Stomach (tissue), 9 donors: ENCODE measurements around the gene CWC25. TPM values are rescaled to one million over a fixed set of nuclear protein-coding genes. Genes with fewer than 3 reads are reported as not detected.

ENCODE experiments used
- DNase-seq, 2 donors: peaks; one replicate each; pipeline versions ENCODE4 v3.0.0 to v3.0.0-alpha.2; 2013 to 2019
- H3K27ac ChIP-seq, 5 donors: fragments of 200-600 bp in 4 of 5; sonication (generic) in 4 of 5; one replicate each; pipeline ENCODE4 v1.5.1; 2013 to 2019; ENCODE audit warnings: mild to moderate bottlenecking in 1 of 5, moderate library complexity in 1 of 5
- H3K27me3 ChIP-seq, 3 donors: fragments of 200-600 bp; sonication (generic); one replicate each; pipeline ENCODE4 v1.5.1; 2017 to 2019; ENCODE audit warnings: mixed run types in 1 of 3
- H3K36me3 ChIP-seq, 4 donors: fragments of 200-600 bp; sonication (generic); 1 replicate in 3 of 4; 2 replicates in 1 of 4; pipeline ENCODE4 v1.5.1; 2016 to 2019
- H3K4me1 ChIP-seq, 4 donors: fragments of 200-600 bp; sonication (generic); one replicate each; pipeline ENCODE4 v1.5.1; 2016 to 2019
- H3K4me3 ChIP-seq, 4 donors: fragments of 200-600 bp; sonication (generic) in 3 of 4; one replicate each; pipeline ENCODE4 v1.5.1; 2016 to 2019; ENCODE audit warnings: mild to moderate bottlenecking in 1 of 4
- H3K9me3 ChIP-seq, 4 donors: fragments of 200-600 bp; sonication (generic); one replicate each; pipeline ENCODE4 v1.5.1; 2016 to 2019
- CTCF ChIP-seq, 7 experiments: fragments of 450-650 bp in 4 of 7; fragments of 200-600 bp in 3 of 7; sonication (generic) in 3 of 7; IDR thresholded peaks; one replicate each; pipeline ENCODE4 v1.5.1; 2016 to 2019; ENCODE audit warnings: antibody characterized with exemption in 7 of 7, control low read depth in 2 of 7, mild to moderate bottlenecking in 1 of 7
- EP300 ChIP-seq: sonication (generic); formaldehyde crosslinking; IDR thresholded peaks from one replicate; pipeline ENCODE4 v1.6.1; 2017; ENCODE audit warnings: antibody characterized with exemption
- POLR2A ChIP-seq, 4 donors: fragments of 450-650 bp; IDR thresholded peaks; one replicate each; pipeline ENCODE4 v1.6.1; 2016; ENCODE audit warnings: antibody characterized with exemption in 4 of 4, control low read depth in 2 of 4, mild to moderate bottlenecking in 1 of 4, moderate library complexity in 1 of 4
- POLR2AphosphoS5 ChIP-seq, 3 donors: sonication (generic); formaldehyde crosslinking; IDR thresholded peaks; one replicate each; pipeline ENCODE4 v1.6.1; 2016; ENCODE audit warnings: antibody characterized with exemption in 3 of 3
- WGBS, 5 donors: extraction: QIAGEN DNeasy Blood & Tissue Kit in 3 of 5; methylation state at CpG; one replicate each; pipeline versions ENCODE4 v1.1.5 to v1.1.7; 2013 to 2018; 5-methylcytosine and 5-hydroxymethylcytosine counted together
- intact Hi-C: fragments of 100-400 bp; cut with DNase I; formaldehyde crosslinking; loops from one replicate; pipeline ENCODE4 v1.15.1; 2023; ENCODE audit warnings: low total_unique reads
- polyA plus RNA-seq, 3 donors: library from polyadenylated mRNA; stranded (reverse); fragments of 200-250 nt; gene quantifications; one replicate each; pipeline ENCODE4 v1.2.3, GENCODE V29; 2013
- total RNA-seq, 5 donors: library from RNA; depleted of rRNA; stranded (reverse); fragments of >200 nt; gene quantifications; one replicate each; pipeline versions ENCODE4 v1.1.0 to v1.2.3, GENCODE V29; 2014 to 2016
- donor health status: healthy with polysubstance abuse.
- donor health status: Bipolar disorder and iron deficiency.
- donor health status: healthy.

The CWC25 gene
- total and polyA plus RNA-seq, 8 donors: 5.9 to 146 (median 29.9) TPM

- peaks cover 18 to 51% (median 35%) of the 10 kb centered on the region in 4 donors for H3K4me1 ChIP-seq
- peaks cover 48 to 63% (median 62%) of the 10 kb centered on the region in 4 donors for H3K36me3 ChIP-seq
- WGBS, 5 donors: 24 to 42% (median 33%) methylated on average over 2 of the region's 2 CpGs
- H3K4me3 ChIP-seq: peak overlapping the region; percentile 52 to 73 (median 66)
- peak overlapping the region in 3 of 5 donors; percentile 92 to 96 (median 95) for H3K27ac ChIP-seq
- no peaks in the 10 kb centered on the region for H3K27me3 ChIP-seq
- TF ChIP-seq POLR2A (IDR thresholded peaks at IDR 0.05): no peak
- TF ChIP-seq EP300: no peak
- TF ChIP-seq POLR2AphosphoS5 (IDR thresholded peaks at IDR 0.05): no peak
- TF ChIP-seq CTCF (IDR thresholded peaks at IDR 0.05): no peak
- DNase-seq: no peak
- H3K9me3 ChIP-seq: no peaks in the 10 kb centered on the region
- intact Hi-C loops: no loop called here
Measured at GRCh38 chr17:38851434-38851833, 26.3 kb upstream of the CWC25 start.

GRCh38 chr17:38850374-38850773 lies 25.3 kb upstream of the CWC25 start:
- peak overlapping the region in 1 of 4 donors; percentile 73 for H3K4me3 ChIP-seq
- no peak for TF ChIP-seq POLR2A (IDR thresholded peaks at IDR 0.05)
- no peak for TF ChIP-seq EP300
- TF ChIP-seq POLR2AphosphoS5 (IDR thresholded peaks at IDR 0.05): no peak
- no peaks in the 10 kb centered on the region for H3K9me3 ChIP-seq
- DNase-seq: no peak
- WGBS, 5 donors: 55 to 66% (median 63%) methylated on average over 7 of the region's 7 CpGs
- no peak overlapping the region for H3K27ac ChIP-seq
- no peaks in the 10 kb centered on the region for H3K27me3 ChIP-seq
- intact Hi-C loops: no loop called here
- peaks cover 48 to 65% (median 62%) of the 10 kb centered on the region in 4 donors for H3K36me3 ChIP-seq
- H3K4me1 ChIP-seq: peaks cover 18 to 51% (median 35%) of the 10 kb centered on the region in 4 donors

- H3K36me3 ChIP-seq: peaks cover 48 to 65% (median 62%) of the 10 kb centered on the region in 4 donors
Measured at GRCh38 chr17:38848939-38849605, 24.0 kb upstream of the CWC25 start.

GRCh38 chr17:38848557-38848891 lies 23.4 kb upstream of the CWC25 start:
- WGBS, 5 donors: 90 to 100% (median 95%) methylated on average over 1 of the region's 1 CpG
- Histone ChIP-seq H3K4me3 (no peak overlapping the region), H3K27me3 (no peaks in the 10 kb centered on the region), H3K9me3 (no peaks in the 10 kb centered on the region), H3K27ac (no peak overlapping the region), H3K4me1 (peaks cover 18 to 43% (median 33%) of the 10 kb centered on the region in 4 donors), H3K36me3 (peaks cover 48 to 65% (median 62%) of the 10 kb centered on the region in 4 donors)
- TF ChIP-seq EP300: no peak
- TF ChIP-seq CTCF (IDR thresholded peaks at IDR 0.05): no peak
- no peak for TF ChIP-seq POLR2AphosphoS5 (IDR thresholded peaks at IDR 0.05)
- no peak for TF ChIP-seq POLR2A (IDR thresholded peaks at IDR 0.05)
- DNase-seq: no peak
- intact Hi-C loops: no loop called here

More at GRCh38 chr17:38848939-38849605, 24.0 kb upstream of the CWC25 start:
- Histone ChIP-seq H3K4me3 (no peak overlapping the region), H3K27ac (no peak overlapping the region), H3K9me3 (no peaks in the 10 kb centered on the region), H3K4me1 (peaks cover 18 to 46% (median 34%) of the 10 kb centered on the region in 4 donors), H3K27me3 (no peaks in the 10 kb centered on the region)
- TF ChIP-seq POLR2AphosphoS5 (IDR thresholded peaks at IDR 0.05) (no peak), POLR2A (IDR thresholded peaks at IDR 0.05) (no peak), EP300 (no peak), CTCF (IDR thresholded peaks at IDR 0.05) (no peak)
- intact Hi-C loops: no loop called here
- 73 to 80% (median 78%) methylated on average over 16 of the region's 16 CpGs for WGBS, 5 donors
- DNase-seq: no peak

- no peak for TF ChIP-seq POLR2AphosphoS5 (IDR thresholded peaks at IDR 0.05)
- no peak for TF ChIP-seq POLR2A (IDR thresholded peaks at IDR 0.05)
- no peak for TF ChIP-seq CTCF (IDR thresholded peaks at IDR 0.05)
- no peak for TF ChIP-seq EP300
- peaks cover 0 to 7% (median 3%) of the 10 kb centered on the region in 4 donors for H3K4me1 ChIP-seq
- no peaks in the 10 kb centered on the region for H3K9me3 ChIP-seq
- 56 to 76% (median 74%) methylated on average over 13 of the region's 13 CpGs for WGBS, 5 donors
- peaks cover 20 to 30% (median 29%) of the 10 kb centered on the region in 4 donors for H3K36me3 ChIP-seq
- no peak overlapping the region for H3K4me3 ChIP-seq
- intact Hi-C loops: no loop called here
- no peaks in the 10 kb centered on the region for H3K27me3 ChIP-seq
- peak overlapping the region in 1 of 5 donors; percentile 41 for H3K27ac ChIP-seq
- peak; percentile 35 to 47 for DNase-seq
Measured at GRCh38 chr17:38844261-38844757, 19.2 kb upstream of the CWC25 start.
